Endothelial cell of umbilical vein (primary cell): ENCODE data around the gene CDH23. TPM values are rescaled to one million over a fixed set of nuclear protein-coding genes. Genes with fewer than 3 reads are reported as not detected.

Source experiments
- BruUV-seq: library from RNA; stranded (reverse); fragments of 400-500 nt; replicated peaks from 2 replicates; lab custom pipeline; 2021; lab: Mats Ljungman, UMichigan
- CTCF ChIA-PET: fragments of 300-600, 350-600 bp; sonication (Branson Sonifier 250); formaldehyde crosslinking; loops from one replicate; lab custom pipeline; 2021; ENCODE audit warnings: antibody characterized with exemption, inconsistent platforms; lab: Charles Lee
- POLR2A ChIA-PET: fragments of 300-600, 350-600 bp; sonication (Branson Sonifier 250); formaldehyde crosslinking; loops from one replicate; lab custom pipeline; 2021; ENCODE audit warnings: antibody characterized with exemption, inconsistent platforms; lab: Charles Lee
- DNase-seq: peaks from one replicate; pipeline ENCODE4 v3.0.0-alpha.2; 2011; ENCODE audit warnings: low read depth, low spot score
- FAIRE-seq: peaks from 2 replicates; lab custom pipeline; 2011; peaks lifted over from hg19 to GRCh38; lab: Jason Lieb, UNC
- H2AFZ ChIP-seq: 2 replicates; pipeline ENCODE4 v1.6.0; 2012; ENCODE audit warnings: low read depth, low read length, control low read depth, inconsistent platforms
- H3K27ac ChIP-seq: 2 replicates; pipeline ENCODE4 v1.5.1; 2011; ENCODE audit warnings: low read depth, mild to moderate bottlenecking, control low read depth, low read length, moderate library complexity; ENCODE audit not compliant: insufficient read depth
- H3K27me3 ChIP-seq, 2 experiments: 2 replicates each; pipeline versions ENCODE4 v1.6.0 to v1.6.1; 2011; ENCODE audit warnings: low read length in 2 of 2, mixed read lengths in 1 of 2; ENCODE audit not compliant: control insufficient read depth in 2 of 2, insufficient read depth in 2 of 2
- H3K36me3 ChIP-seq, 2 experiments: 2 replicates in 1 of 2; 3 replicates in 1 of 2; pipeline ENCODE4 v1.5.1; 2011; ENCODE audit warnings: low read length in 2 of 2, mild to moderate bottlenecking in 1 of 2, moderate library complexity in 1 of 2; ENCODE audit not compliant: control insufficient read depth in 2 of 2, insufficient read depth in 2 of 2; ENCODE audit errors: extremely low read depth in 1 of 2
- H3K4me1 ChIP-seq: 3 replicates; pipeline ENCODE4 v1.5.1; 2011; ENCODE audit warnings: mild to moderate bottlenecking, low read length; ENCODE audit not compliant: control insufficient read depth, insufficient read depth; ENCODE audit errors: extremely low read depth
- H3K4me2 ChIP-seq: 2 replicates; pipeline ENCODE4 v1.6.1; 2011; ENCODE audit warnings: low read length, control low read depth, mixed read lengths; ENCODE audit not compliant: insufficient read depth
- H3K4me3 ChIP-seq, 3 experiments: fragments of 200-600 bp in 1 of 3; sonication (generic), shearing (Covaris generic) in 1 of 3; replicated peaks in 1 of 3; 2 replicates each; pipeline ENCODE4 v1.5.1; 2011 to 2016; ENCODE audit warnings: control low read depth in 3 of 3, low read length in 3 of 3, mild to moderate bottlenecking in 2 of 3, inconsistent platforms in 1 of 3, low read depth in 1 of 3, moderate library complexity in 1 of 3; ENCODE audit not compliant: insufficient read depth in 1 of 3
- H3K79me2 ChIP-seq: 2 replicates; pipeline ENCODE4 v1.6.0; 2012; ENCODE audit warnings: low read length, inconsistent platforms; ENCODE audit not compliant: control insufficient read depth, insufficient read depth
- H3K9ac ChIP-seq: replicated peaks from 2 replicates; pipeline ENCODE3; 2011; ENCODE audit warnings: low read length, control low read depth; ENCODE audit not compliant: insufficient read depth; ENCODE audit errors: extremely low read depth
- H3K9me1 ChIP-seq: replicated peaks from 3 replicates; pipeline ENCODE4 v1.6.0; 2011; ENCODE audit warnings: mild to moderate bottlenecking, low read length; ENCODE audit not compliant: control insufficient read depth, insufficient read depth; ENCODE audit errors: extremely low read depth
- H3K9me3 ChIP-seq: replicated peaks from 2 replicates; pipeline ENCODE4 v1.5.1; 2012; ENCODE audit warnings: low read length, inconsistent platforms; ENCODE audit not compliant: control insufficient read depth, insufficient read depth
- H4K20me1 ChIP-seq: replicated peaks from 2 replicates; pipeline ENCODE3; 2011; ENCODE audit warnings: mild to moderate bottlenecking, low read length; ENCODE audit not compliant: control insufficient read depth, insufficient read depth; ENCODE audit errors: extremely low read depth
- EZH2 ChIP-seq: IDR thresholded peaks from 2 replicates; pipeline ENCODE4 v1.6.1; 2012; ENCODE audit warnings: borderline replicate concordance, low read depth, mild to moderate bottlenecking, moderate library complexity, low read length, inconsistent platforms; ENCODE audit not compliant: severe bottlenecking
- FOS ChIP-seq: IDR thresholded peaks from 2 replicates; pipeline ENCODE4 v1.6.1; 2011; ENCODE audit warnings: mild to moderate bottlenecking, low read length, moderate library complexity, borderline replicate concordance; ENCODE audit not compliant: insufficient read depth
- GATA2 ChIP-seq: IDR thresholded peaks from 2 replicates; pipeline ENCODE4 v1.7.0; 2011; ENCODE audit warnings: low read depth, mild to moderate bottlenecking, moderate library complexity, mixed read lengths, low read length; ENCODE audit not compliant: insufficient read length, insufficient read depth
- JUN ChIP-seq: IDR thresholded peaks from 2 replicates; pipeline ENCODE4 v1.6.1; 2011; ENCODE audit warnings: borderline replicate concordance, low read depth; ENCODE audit not compliant: insufficient read length, insufficient read depth
- MYC ChIP-seq: IDR thresholded peaks from one replicate; pipeline ENCODE4 v1.6.1; 2011; ENCODE audit warnings: mild to moderate bottlenecking, low read depth, low read length
- POLR2A ChIP-seq: IDR thresholded peaks from 2 replicates; pipeline ENCODE4 v1.6.1; 2012; ENCODE audit warnings: low read depth, mild to moderate bottlenecking, control low read depth, low read length
- POLR2AphosphoS5 ChIP-seq: IDR thresholded peaks from 2 replicates; pipeline ENCODE4 v1.6.1; 2012; ENCODE audit warnings: low read depth, mild to moderate bottlenecking, control low read depth, low read length, moderate library complexity; ENCODE audit not compliant: insufficient read depth
- dilution Hi-C: fragments of 300-500 bp; cut with MboI; formaldehyde crosslinking; loops from one replicate; pipeline ENCODE4 v1.15.0; 2019; ENCODE audit warnings: low sequenced_read_pairs; ENCODE audit not compliant: extremely low pct_ligation_motif_present
- intact Hi-C: fragments of 100-400 bp; cut with micrococcal nuclease; formaldehyde crosslinking; loops from one replicate; pipeline ENCODE4 v1.10.0; 2022
- polyA plus RNA-seq, 4 experiments: library from polyadenylated mRNA; depleted of rRNA in 3 of 4; stranded (reverse) in 3 of 4; unstranded in 1 of 4; fragments of >200 nt; gene quantifications; 2 replicates each; pipeline versions ENCODE4 v1.2.1 to v1.2.3, GENCODE V29; 2011 to 2012; ENCODE audit warnings: missing spikeins in 1 of 4
- total RNA-seq: library from RNA; stranded (reverse); gene quantifications from 2 replicates; pipeline ENCODE4 v1.2.3, GENCODE V29; 2021
- TF ChIP-seq, protein P1 (sequence below), 2 donors: IDR thresholded peaks; 1 replicate in 1 of 2; 2 replicates in 1 of 2; pipeline ENCODE4 v1.5.1; 2011; ENCODE audit warnings: low read length in 2 of 2, mild to moderate bottlenecking in 2 of 2, moderate library complexity in 2 of 2, control low read depth in 1 of 2, inconsistent platforms in 1 of 2, low read depth in 1 of 2; ENCODE audit not compliant: insufficient read depth in 1 of 2; ENCODE audit errors: extremely low read depth in 1 of 2
- TF ChIP-seq, protein P2 (sequence below): IDR thresholded peaks from 2 replicates; pipeline ENCODE4 v1.6.1; 2011; ENCODE audit not compliant: insufficient read depth, insufficient read length

Gene CDH23
- total and polyA plus RNA-seq, 2 donors (not counting 3 experiments of a cell fraction or from before 2014, with no cell fraction given) = not detected

DNA sequence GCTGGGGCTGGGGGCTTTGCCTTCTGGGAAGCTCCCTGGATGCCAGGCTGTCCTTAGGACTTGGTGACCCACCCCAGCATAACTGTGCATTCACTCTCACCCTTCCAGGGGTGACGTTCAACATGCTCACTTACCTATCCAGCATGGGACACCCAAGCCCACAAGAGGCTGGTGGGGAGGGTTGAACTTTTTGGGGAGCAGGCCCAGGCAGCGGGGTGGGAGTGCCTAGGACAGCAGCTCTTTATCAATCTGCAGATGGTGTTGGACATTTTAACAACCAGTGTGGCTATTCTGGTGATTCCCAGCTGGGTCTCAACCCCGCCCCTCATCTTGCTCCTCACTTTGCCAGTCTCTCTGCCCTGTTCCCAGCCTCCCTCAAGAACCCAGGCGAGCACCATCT, 86.4 kb downstream of the CDH23 start:
- no peak overlapping the region for H3K27ac ChIP-seq
- no peak overlapping the region for H2AFZ ChIP-seq
- H3K36me3 ChIP-seq = no peaks in the 10 kb centered on the region
- intact Hi-C loops = no loop called here
- H3K79me2 ChIP-seq = no peaks in the 10 kb centered on the region
- H3K27me3 ChIP-seq = peaks cover 3 to 4% of the 10 kb centered on the region in 2 experiments
- H3K4me3 ChIP-seq = no peak overlapping the region
- no peak for DNase-seq
- no TSS peak for BruUV-seq
- H3K9me3 ChIP-seq = no peaks in the 10 kb centered on the region
- H4K20me1 ChIP-seq = no peaks in the 10 kb centered on the region
- POLR2A ChIA-PET = no interaction called here
- dilution Hi-C loops = no loop called here
- CTCF ChIA-PET = no interaction called here
- FAIRE-seq = no peak
- no peaks in the 10 kb centered on the region for H3K9me1 ChIP-seq
- TF ChIP-seq EZH2 (no peak), POLR2A (no peak), FOS (no peak), POLR2AphosphoS5 (no peak), GATA2 (no peak), JUN (no peak), MYC (no peak)
- TF ChIP-seq, protein P1, sequence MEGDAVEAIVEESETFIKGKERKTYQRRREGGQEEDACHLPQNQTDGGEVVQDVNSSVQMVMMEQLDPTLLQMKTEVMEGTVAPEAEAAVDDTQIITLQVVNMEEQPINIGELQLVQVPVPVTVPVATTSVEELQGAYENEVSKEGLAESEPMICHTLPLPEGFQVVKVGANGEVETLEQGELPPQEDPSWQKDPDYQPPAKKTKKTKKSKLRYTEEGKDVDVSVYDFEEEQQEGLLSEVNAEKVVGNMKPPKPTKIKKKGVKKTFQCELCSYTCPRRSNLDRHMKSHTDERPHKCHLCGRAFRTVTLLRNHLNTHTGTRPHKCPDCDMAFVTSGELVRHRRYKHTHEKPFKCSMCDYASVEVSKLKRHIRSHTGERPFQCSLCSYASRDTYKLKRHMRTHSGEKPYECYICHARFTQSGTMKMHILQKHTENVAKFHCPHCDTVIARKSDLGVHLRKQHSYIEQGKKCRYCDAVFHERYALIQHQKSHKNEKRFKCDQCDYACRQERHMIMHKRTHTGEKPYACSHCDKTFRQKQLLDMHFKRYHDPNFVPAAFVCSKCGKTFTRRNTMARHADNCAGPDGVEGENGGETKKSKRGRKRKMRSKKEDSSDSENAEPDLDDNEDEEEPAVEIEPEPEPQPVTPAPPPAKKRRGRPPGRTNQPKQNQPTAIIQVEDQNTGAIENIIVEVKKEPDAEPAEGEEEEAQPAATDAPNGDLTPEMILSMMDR (IDR thresholded peaks at IDR 0.05; ENCODE audit: extremely low read depth in 1 of 2, insufficient read depth in 1 of 2, low read depth in 1 of 2, low read length in 2 of 2) = no peak
- TF ChIP-seq, protein P2, sequence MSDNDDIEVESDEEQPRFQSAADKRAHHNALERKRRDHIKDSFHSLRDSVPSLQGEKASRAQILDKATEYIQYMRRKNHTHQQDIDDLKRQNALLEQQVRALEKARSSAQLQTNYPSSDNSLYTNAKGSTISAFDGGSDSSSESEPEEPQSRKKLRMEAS = no peak
- H3K4me1 ChIP-seq = no peaks in the 10 kb centered on the region
- no peak overlapping the region for H3K9ac ChIP-seq
- H3K4me2 ChIP-seq = no peak overlapping the region
